ENCODE data around the gene SORD.
"Not testable (repeated sequence)": the region's sequence is repeated elsewhere in the genome, so short reads cannot be mapped to it uniquely, and the experiment has no call there.

The SORD gene

GRCh38 chr15:45048794-45049631 lies 26.0 kb downstream of the SORD start:
- peak; percentile 76 to 93 for DNase-seq
- TF ChIP-seq POLR2A (IDR thresholded peaks at IDR 0.05; ENCODE audit: low read length): no peak
- peak; percentile 92 for TF ChIP-seq GATA1 (IDR thresholded peaks at IDR 0.05; ENCODE audit: low read depth, low read length)

DNA sequence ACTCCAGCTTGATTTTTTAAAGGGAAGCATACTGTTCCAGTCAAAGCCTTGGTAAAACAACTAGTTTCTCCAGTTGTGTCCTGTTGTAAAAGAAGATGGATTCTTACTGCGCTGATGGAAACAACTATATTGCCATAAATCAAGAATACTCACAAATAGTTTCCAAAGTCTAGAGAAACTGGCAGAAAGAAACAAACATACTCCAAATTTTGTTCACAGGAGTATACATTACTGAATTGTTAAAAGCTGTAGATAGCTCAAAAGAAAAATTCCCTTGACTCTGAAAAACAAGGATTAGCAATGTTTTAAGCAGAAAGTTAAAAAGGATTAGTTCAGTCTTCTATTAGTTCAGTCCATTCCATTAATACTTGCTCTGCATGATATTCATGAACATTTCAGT lies 27.6 kb downstream of the SORD start:
- TF ChIP-seq POLR2A (IDR thresholded peaks at IDR 0.05; ENCODE audit: low read length) (no peak), GATA1 (IDR thresholded peaks at IDR 0.05; ENCODE audit: low read depth, low read length) (no peak)
- DNase-seq: no peak

GRCh38 chr15:45052676-45053075 lies 29.7 kb downstream of the SORD start:
- not testable (repeated sequence) for DNase-seq

GRCh38 chr15:45058690-45059675 lies 36.0 kb downstream of the SORD start:
- not testable (repeated sequence) for DNase-seq

DNA sequence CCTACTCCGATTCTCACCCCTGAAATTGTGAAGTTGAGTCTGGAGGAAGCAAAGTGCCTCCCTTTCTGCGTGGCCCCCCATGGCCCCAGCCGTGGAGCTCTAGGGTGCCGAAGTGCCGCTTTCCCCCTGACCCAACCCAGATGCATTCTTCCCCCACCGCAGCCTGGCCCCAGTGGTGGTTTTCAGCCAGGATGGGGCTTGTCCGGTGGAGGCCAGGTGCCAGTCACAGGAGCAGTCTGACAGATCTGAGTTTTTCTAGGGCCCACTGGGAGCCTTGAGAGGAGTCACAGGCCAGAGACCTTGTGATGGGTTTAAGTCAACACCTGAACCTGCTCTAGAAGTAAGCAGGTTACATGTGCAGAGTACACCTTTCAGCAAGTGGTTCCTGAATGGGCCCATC lies 39.3 kb downstream of the SORD start:
- DNase-seq: not testable (repeated sequence)

- DNase-seq: no peak
- TF ChIP-seq GATA1 (IDR thresholded peaks at IDR 0.05; ENCODE audit: low read depth, low read length) (no peak), POLR2A (IDR thresholded peaks at IDR 0.05; ENCODE audit: low read length) (no peak)
Observed at GRCh38 chr15:45064386-45064785, 41.4 kb downstream of the SORD start.

GRCh38 chr15:45069942-45070360 lies 47.0 kb downstream of the SORD start:
- DNase-seq: not testable (repeated sequence)

DNA sequence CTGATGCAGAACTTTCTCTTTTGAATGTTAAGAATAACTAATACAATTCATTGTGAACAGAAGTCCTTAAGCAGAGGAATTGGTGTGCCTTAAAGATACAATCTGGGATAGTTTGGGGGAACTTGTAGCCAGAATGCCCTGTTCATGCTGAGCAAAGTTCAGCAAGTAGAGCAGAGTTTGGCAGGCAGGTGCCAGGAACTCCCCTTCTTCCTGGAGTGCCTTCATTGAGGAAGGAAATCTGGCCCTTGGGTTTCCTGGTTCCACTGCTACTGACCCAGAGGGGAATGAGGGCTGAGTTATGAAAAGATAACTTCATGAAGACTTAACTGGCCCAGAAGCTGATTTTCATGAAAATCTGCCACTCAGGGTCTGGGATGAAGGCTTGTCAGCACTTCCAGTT lies 50.6 kb downstream of the SORD start:
- DNase-seq: not testable (repeated sequence)

- not testable (repeated sequence) for DNase-seq
Observed at GRCh38 chr15:45075440-45076320, 52.7 kb downstream of the SORD start.

- DNase-seq: peak in 1 of 2 experiments; percentile 15
Observed at GRCh38 chr15:45077391-45077790, 54.4 kb downstream of the SORD start.

DNA sequence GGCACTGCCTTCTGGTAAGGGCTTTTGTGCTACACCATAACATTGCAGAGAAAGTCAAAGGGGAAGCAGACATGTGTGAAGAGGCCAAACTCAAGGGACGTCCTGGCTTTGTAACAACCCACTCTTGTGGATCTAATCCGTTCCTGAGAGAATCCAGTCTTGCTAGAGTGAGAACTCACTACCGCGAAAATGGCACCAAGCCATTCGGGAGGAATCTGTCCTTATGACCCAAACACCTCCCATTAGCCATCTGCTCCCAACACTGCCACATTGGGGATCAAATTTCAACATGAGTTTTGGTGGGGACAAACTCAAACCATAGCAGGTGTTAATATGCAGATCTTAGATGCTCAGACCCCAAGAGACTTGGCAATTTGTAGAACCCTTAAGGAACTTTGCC lies 56.2 kb downstream of the SORD start:
- DNase-seq: not testable (repeated sequence)

DNA sequence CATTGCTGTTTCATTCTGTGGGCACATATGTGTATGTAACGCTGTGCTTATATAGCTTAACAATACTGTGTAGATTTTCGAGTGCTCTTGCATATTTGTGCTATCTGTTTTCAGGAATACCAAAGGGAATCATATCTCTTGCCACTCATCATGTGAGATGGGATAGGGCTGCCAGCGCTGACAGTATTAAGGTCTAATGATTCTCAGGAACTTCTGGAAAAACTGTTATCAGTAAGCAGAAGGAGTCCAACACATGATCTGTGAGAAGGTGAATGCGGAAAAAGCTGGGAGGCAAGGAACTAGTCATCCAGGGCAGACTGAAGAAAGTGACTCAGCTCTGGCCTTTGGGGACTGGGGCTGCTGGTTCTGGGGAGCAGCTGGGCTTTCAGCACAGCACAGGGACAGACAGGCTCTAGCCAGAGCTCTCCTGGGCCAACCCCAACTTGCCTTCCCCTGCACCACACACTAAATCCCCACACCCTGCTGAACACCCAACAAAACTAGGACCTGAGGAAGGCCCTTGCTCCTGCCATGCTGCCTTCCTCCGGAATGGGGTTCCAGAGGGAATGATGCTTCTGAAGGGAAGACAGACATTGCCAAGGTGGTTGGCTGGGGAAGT lies 56.7 kb downstream of the SORD start:
- not testable (repeated sequence) for DNase-seq

GRCh38 chr15:45080593-45080992 lies 57.6 kb downstream of the SORD start:
- DNase-seq: not testable (repeated sequence)

- DNase-seq: not testable (repeated sequence)
Observed at GRCh38 chr15:45082412-45082811, 59.4 kb downstream of the SORD start.

- no peak for DNase-seq
- TF ChIP-seq POLR2A (IDR thresholded peaks at IDR 0.05; ENCODE audit: low read length) (no peak), GATA1 (IDR thresholded peaks at IDR 0.05; ENCODE audit: low read depth, low read length) (no peak)
Observed at GRCh38 chr15:45083223-45083622, 60.2 kb downstream of the SORD start.
